HG03442 (cell line): ENCODE data around the gene TM2D3.

Experiments
- ATAC-seq: cut with Tn5 transposase; IDR thresholded peaks from one replicate; pipeline ENCODE4 v1.9.1; 2021; ENCODE audit warnings: mild to moderate bottlenecking, moderate library complexity; ENCODE audit not compliant: unreplicated experiment

Gene TM2D3

GRCh38 chr15:101625184-101625583, 27.0 kb downstream of the TM2D3 start:
- ATAC-seq = no peak

GRCh38 chr15:101623367-101624304, 28.5 kb downstream of the TM2D3 start:
- no peak for ATAC-seq

- ATAC-seq = no peak
These were observed 30.2 kb downstream of the TM2D3 start for GRCh38 chr15:101621961-101622360.

- ATAC-seq = no peak
These were observed 31.5 kb downstream of the TM2D3 start for GRCh38 chr15:101620671-101621070.

GRCh38 chr15:101619615-101619865, 32.6 kb downstream of the TM2D3 start:
- no peak for ATAC-seq

GRCh38 chr15:101618851-101619614, 33.1 kb downstream of the TM2D3 start:
- ATAC-seq = no peak

- ATAC-seq = no peak
These were observed 34.1 kb downstream of the TM2D3 start for GRCh38 chr15:101618076-101618475.

- ATAC-seq = no peak
These were observed 34.7 kb downstream of the TM2D3 start for GRCh38 chr15:101617390-101617965.

GRCh38 chr15:101615986-101616848, 36.0 kb downstream of the TM2D3 start:
- no peak for ATAC-seq

GRCh38 chr15:101615414-101615985, 36.7 kb downstream of the TM2D3 start:
- no peak for ATAC-seq

GRCh38 chr15:101614761-101615160, 37.4 kb downstream of the TM2D3 start:
- ATAC-seq = no peak

GRCh38 chr15:101614001-101614585, 38.1 kb downstream of the TM2D3 start:
- no peak for ATAC-seq

GRCh38 chr15:101613130-101614000, 38.8 kb downstream of the TM2D3 start:
- no peak for ATAC-seq

GRCh38 chr15:101612676-101613075, 39.5 kb downstream of the TM2D3 start:
- ATAC-seq = no peak

GRCh38 chr15:101611580-101612299, 40.4 kb downstream of the TM2D3 start:
- no peak for ATAC-seq

- ATAC-seq = no peak
These were observed 41.2 kb downstream of the TM2D3 start for GRCh38 chr15:101611007-101611406.

GRCh38 chr15:101610611-101611000, 41.6 kb downstream of the TM2D3 start:
- no peak for ATAC-seq

GRCh38 chr15:101609742-101610610, 42.2 kb downstream of the TM2D3 start:
- ATAC-seq = no peak
